Hindlimb muscle (tissue), 1 donor: ENCODE data around the gene TRPM5. TPM values are rescaled to one million over a fixed set of nuclear protein-coding genes. Genes with fewer than 3 reads are reported as not detected.

Experiments used
- DNase-seq: peaks from one replicate; pipeline ENCODE4 v3.0.0-alpha.2; 2013
- polyA plus RNA-seq: library from polyadenylated mRNA; unstranded; fragments of 120-200 nt; gene quantifications from one replicate; pipeline ENCODE4 v1.2.1, GENCODE V29; 2013; ENCODE audit not compliant: insufficient read length

The TRPM5 gene
- polyA plus RNA-seq, 1 donor, result 0.08 TPM

DNA sequence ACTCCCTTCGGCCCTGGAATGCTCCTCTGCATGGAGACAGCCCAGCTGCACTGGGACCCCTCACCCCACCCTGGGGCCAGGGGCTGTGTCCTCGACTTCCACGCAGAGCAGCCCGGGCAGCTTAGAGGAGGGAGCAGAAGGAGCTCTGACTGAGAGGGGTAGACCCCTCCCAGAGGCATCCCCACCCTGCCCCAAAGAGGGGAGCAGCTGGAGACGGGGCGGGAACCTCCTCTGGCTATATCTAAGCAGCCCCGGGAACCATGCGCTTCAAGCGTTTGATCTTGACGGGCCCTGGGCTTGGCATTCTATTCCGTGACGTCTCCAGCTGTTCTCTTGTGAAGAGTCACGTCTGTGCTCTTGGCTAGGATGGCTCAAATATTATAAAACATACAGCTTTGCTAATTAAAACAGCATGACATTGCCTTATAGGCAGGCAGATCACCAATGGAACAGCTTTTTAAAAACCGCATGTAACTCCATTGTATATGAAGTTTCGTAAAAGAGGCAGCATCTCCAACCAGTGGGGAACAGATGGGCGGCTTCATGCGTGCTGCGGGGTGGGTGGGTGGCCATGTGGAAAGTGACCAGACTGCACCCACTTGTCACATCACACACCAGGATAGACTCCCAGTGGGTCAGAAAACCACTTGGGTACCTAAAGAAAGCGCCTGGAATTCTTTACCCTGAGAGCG lies 8.2 kb upstream of the TRPM5 start:
- DNase-seq, result peak; percentile 13

DNA sequence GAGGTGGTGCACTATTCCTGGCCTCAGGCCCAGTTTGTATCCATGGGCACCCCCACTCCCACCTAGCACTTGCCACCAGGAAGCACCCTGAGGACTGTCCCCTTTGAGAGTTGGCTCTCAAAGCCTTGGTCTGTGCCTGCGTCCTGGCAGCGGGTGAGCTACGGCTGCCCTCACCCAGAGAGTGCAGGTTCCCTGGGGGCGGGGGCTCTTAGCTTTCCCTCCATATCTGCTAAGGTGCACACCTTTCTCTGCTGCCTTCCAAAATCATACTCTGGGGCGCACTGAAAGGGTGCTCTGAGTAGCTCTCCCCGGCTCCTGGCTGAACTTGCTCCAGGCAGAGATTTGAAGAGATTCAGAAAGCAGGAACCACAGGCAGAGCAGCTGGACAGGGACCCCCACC lies 7.6 kb upstream of the TRPM5 start:
- no peak for DNase-seq

- no peak for DNase-seq
Observed at GRCh38 chr11:2451336-2451735, 7.0 kb upstream of the TRPM5 start.

DNA sequence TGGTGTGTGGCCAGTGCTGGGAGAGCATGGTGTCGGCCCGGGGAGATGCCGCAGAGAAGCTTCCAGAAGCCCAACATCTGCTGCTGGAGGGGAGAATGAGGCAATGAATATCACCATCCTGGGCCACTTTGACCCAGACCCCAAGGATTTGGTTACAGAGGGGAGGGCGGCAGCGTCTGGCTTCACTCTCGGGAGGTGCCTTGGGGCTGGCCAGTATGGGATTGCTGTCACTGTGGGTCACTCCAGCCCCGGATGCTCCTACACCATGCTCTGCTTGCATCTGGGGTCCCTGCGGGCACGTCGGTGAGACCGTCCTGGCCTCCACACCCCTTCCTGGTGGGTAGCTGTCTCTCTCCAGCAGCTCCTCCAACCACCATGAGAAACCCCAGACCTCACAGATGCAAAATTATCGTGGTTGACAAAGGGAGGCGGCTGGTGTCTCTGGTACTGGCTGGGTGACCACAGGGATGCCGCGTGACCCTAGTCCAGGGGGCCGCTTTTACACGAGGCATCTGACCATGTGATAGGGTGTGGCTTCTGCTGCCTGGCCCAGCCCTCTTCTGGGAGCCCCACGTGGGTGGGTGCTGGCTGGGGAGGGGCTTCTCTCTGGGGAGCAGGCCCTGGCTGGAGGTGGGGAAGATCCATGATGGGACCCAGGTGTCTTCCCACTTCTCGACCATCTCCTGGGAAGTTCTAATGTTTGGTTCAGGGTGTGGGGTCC lies 6.2 kb upstream of the TRPM5 start:
- no peak for DNase-seq

DNA sequence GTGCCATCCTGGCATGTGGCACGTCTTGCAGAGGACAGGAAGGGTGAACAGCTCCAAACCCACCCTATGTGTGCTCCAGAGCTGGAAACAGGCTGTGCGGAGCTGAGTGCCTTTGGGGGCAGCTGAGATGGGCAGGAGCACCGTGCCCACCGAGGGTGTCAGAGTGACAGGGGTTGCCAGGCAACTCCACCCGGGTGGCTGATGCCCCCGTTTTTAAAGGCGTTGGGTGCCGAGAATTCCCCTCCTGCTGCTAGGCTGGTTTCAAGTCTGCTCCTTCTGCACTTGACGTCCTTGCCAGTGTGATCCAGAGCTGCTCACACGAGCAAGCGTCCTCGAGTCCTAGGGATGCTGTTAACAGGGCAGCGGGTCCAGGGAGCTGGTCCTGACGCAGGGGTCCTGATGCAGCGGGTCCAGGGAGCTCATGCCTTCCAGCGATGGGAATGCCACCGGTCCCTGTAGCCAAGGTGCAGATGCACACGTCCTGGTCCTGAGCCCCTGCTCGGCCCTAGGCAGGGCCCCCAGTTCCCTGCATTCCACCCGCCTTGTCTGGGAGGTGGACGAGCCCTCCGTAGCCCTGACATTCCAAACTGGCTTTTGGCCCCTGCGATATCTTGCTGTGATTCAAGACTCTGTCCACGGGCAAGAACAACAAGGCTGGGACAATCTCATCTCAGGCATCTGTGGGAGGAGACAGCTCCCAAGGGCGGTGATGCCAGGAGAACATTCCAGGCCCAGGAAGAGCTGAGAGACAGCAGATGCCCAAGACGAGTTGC lies 5.4 kb upstream of the TRPM5 start:
- no peak for DNase-seq

- no peak for DNase-seq
Observed at GRCh38 chr11:2448661-2449547, 4.6 kb upstream of the TRPM5 start.

- no peak for DNase-seq
Observed at GRCh38 chr11:2447951-2448650, 3.8 kb upstream of the TRPM5 start.

- DNase-seq, result no peak
Observed at GRCh38 chr11:2447253-2447950, 3.1 kb upstream of the TRPM5 start.

DNA sequence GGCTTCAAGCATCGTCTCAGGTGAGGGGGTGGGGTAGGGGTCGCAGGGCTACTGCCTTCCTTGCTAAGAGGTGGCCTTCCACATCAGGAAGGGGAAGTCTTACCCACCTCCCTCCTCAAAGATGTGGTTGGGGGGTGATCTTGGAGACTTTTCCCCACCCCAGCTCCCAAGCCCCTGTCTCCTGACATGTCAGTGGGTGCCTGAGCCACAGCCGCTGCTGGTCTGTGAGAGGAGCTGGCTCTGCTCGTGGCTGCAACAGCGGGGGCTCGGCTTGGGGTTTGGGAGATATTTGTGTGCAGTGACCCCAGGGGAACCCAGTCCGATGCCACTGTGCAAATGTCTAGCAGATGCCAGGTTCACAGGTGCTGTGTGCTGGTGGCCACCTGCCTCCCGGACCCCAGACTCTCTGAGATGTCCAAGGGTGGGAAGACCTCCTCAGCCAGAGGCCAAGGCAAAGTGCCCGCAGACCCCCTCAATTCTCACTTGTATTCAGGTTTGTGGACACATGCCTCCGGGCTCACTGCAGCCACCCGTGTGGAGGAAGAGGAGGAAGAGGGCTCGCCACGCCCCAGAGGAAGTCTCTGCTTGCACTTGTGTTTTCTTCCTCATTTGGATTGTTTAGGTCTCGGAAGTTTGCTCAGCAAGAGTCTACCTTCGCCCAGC lies 2.4 kb upstream of the TRPM5 start:
- no peak for DNase-seq

DNA sequence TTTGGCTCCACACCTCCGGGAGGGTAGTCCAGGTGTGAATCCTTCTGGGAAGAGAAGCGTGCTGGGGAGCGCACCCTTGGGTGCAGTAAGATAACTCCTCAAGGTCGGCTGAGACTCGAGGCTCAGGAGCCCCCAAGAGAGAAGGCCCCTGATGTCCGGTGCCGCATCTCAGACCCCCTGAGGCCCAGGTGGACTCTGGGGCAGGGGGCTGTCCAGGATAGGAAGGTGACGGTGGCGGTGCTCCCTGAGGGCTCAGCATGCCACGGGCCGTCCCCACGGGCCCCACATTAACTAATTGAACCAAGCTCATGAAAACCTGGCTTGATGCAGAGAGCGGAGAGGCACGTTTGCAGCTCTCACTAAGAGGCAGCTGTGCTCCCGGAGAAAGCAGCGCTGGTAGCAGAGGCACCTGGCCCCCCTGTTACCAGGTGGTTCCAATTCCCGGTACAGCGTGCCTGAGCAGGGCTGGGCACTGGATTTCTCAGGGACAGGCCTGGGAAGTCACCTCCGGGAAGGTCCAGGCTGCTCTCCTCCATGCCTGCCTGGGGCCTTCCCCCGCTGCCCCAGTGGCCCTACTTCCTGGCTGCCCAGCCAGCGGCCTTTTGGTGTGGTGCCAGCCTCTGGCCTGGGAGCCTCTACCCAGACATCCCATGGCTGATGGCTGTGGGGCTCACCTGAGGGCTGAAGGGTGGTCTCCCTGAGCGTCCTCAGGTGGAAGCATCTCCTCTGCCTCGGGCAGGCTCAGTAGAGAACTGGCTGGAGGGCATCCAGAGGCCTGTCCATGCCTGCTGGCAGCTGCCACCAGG lies 1.6 kb upstream of the TRPM5 start:
- DNase-seq, result no peak

- DNase-seq, result no peak
Observed at GRCh38 chr11:2444821-2445745, 769 bp upstream of the TRPM5 start, which contains the start of gene KCNQ1. KCNQ1 (plus strand) TSS chr11:2445008; CDS start chr11:2445099, 91 bp downstream.

DNA sequence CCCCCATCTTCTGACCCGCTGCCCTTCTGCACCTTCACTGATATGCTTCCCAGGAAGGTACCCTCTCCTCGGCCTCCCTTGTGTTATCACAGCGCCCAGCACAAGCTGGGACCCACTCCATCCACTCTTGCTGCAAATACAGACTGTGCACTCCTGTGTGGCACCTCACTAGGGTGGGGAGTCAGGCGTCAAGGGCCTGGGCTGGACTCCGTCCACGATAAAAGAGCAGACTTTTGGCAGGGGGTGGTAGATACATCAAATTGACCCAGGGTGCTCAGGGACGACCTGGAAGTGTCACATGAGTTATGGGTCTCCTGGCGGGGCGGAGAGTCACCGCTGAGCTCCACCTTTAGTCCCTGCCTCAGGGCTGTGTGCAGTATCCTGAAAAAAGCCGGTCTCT lies 908 bp downstream of the TRPM5 start:
- DNase-seq, result no peak

- no peak for DNase-seq
Observed at GRCh38 chr11:2442589-2442988, 1.7 kb downstream of the TRPM5 start.

GRCh38 chr11:2441171-2441570 lies 3.1 kb downstream of the TRPM5 start:
- DNase-seq, result no peak

GRCh38 chr11:2440646-2441045 lies 3.7 kb downstream of the TRPM5 start:
- DNase-seq, result no peak

DNA sequence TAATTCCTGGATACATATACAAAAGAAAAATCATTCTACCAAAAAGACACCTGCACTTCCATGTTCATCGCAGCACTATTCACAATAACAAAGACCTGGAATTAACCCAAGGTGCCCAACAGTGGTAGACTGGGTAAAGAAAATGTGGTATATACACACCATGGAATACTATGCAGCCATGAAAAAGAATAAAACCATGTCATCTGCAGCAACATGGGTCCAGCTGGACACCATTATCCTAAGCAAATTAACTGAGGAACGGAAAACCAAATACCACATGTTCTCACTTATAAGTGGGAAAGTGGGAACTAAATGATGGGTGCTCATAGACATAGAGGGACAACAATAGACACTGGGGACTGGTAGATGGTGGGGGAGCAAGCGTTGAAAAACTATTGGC lies 4.5 kb downstream of the TRPM5 start:
- no peak for DNase-seq

GRCh38 chr11:2437516-2437915 lies 6.8 kb downstream of the TRPM5 start:
- DNase-seq, result no peak

DNA sequence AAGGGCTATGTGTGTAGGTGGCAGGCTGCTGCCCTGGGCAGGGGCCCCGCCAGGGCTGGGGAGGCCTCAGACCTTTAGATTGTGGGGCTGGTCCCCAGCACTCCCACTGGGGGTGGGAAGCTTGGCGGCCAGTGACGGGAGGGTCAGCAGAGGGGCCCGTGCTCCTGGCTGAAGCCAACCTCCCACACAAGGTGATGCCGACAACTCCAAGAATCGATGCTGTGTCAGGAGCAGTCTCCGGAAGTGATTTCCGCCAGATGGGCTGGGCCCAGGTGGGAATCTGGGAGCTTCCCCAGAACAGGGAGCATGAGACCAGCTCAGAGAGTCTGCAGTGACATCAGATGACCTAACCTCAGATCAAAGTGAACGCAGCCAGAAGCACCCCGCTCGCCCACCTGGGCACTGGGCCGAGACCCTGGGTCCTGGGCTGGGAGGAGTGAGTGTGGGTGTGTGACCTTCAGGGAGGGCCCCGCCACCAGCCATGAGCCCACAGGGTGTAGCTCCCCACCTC lies 7.7 kb downstream of the TRPM5 start:
- no peak for DNase-seq
